ENCODE measurements around the gene NT5C1B.

NT5C1B gene

GRCh38 chr2:18592372-18592771 is 3.0 kb upstream of the NT5C1B start:
- in situ Hi-C loops (cut with MboI; ENCODE audit: low sequenced_read_pairs): no loop called here
- Histone ChIP-seq H3K27me3 (ENCODE audit: low read depth) (no peaks in the 10 kb centered on the region), H3K4me3 (no peak overlapping the region), H3K4me1 (no peaks in the 10 kb centered on the region), H3K9me3 (no peaks in the 10 kb centered on the region), H3K36me3 (replicated peaks) (no peaks in the 10 kb centered on the region)
- DNase-seq (ENCODE audit: low spot score in 2 of 2): no peak

DNA sequence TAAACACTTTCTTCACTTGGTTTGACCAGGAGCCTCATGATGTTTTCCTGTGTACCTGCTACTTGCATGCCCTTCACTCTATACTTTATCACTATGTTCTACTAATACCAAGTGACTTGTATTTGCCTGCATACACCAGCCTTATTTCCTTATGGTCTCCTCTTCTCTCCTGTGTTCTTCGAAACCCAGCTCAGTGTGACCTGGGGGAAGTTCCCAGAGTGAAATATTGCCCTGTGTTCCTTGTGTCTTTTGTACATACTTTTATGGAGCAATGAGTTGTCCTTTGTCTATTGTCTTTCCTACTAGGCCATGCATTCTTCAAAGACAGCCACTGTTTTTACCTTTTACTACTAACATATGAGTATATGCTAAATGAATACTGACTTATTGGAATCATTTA is 567 bp downstream of the NT5C1B start:
- Histone ChIP-seq H3K36me3 (replicated peaks) (no peaks in the 10 kb centered on the region), H3K4me1 (no peaks in the 10 kb centered on the region), H3K4me3 (no peak overlapping the region), H3K9me3 (no peaks in the 10 kb centered on the region), H3K27me3 (ENCODE audit: low read depth) (no peaks in the 10 kb centered on the region)
- DNase-seq (ENCODE audit: low spot score in 2 of 2): no peak
- in situ Hi-C loops (cut with MboI; ENCODE audit: low sequenced_read_pairs): no loop called here

GRCh38 chr2:18588049-18588448 is 1.3 kb downstream of the NT5C1B start:
- no peaks in the 10 kb centered on the region for H3K9me3 ChIP-seq
- in situ Hi-C loops (cut with MboI; ENCODE audit: low sequenced_read_pairs): no loop called here

DNA sequence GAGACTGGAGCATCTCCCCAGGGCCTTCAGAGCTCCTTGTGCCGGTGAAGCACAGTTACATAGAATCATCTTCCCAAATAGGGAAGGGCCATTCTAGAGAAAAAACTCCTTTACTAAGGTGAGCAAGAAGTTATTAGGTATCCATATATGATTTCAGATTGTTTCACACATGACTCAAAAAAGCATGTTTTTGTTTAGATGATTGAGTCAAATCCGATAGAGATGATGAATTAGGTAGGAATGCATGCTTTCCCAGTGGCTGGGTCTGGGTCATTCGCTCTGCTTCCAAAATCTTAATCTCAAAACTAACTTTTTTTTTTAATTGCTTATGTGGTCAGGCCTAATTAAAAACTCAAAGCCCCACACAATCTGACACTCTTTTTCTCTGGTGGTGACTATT is 3.8 kb downstream of the NT5C1B start:
- H3K9me3 ChIP-seq: no peaks in the 10 kb centered on the region
- no peaks in the 10 kb centered on the region for H3K27me3 ChIP-seq (ENCODE audit: low read depth)
- no peak overlapping the region for H3K4me3 ChIP-seq
- H3K36me3 ChIP-seq (replicated peaks): no peaks in the 10 kb centered on the region
- in situ Hi-C loops (cut with MboI; ENCODE audit: low sequenced_read_pairs): no loop called here
- no peak for DNase-seq (ENCODE audit: low spot score in 2 of 2)
- no peaks in the 10 kb centered on the region for H3K4me1 ChIP-seq

More at GRCh38 chr2:18588049-18588448, 1.3 kb downstream of the NT5C1B start:
- Histone ChIP-seq H3K27me3 (ENCODE audit: low read depth) (no peaks in the 10 kb centered on the region), H3K36me3 (replicated peaks) (no peaks in the 10 kb centered on the region), H3K4me3 (no peak overlapping the region), H3K4me1 (no peaks in the 10 kb centered on the region)
- no peak for DNase-seq (ENCODE audit: low spot score in 2 of 2)

GRCh38 chr2:18584608-18584954 is 4.8 kb downstream of the NT5C1B start:
- Histone ChIP-seq H3K4me3 (no peak overlapping the region), H3K4me1 (no peaks in the 10 kb centered on the region), H3K27me3 (ENCODE audit: low read depth) (no peaks in the 10 kb centered on the region), H3K9me3 (no peaks in the 10 kb centered on the region), H3K36me3 (replicated peaks) (no peaks in the 10 kb centered on the region)
- DNase-seq (ENCODE audit: low spot score in 2 of 2): no peak
- in situ Hi-C loops (cut with MboI; ENCODE audit: low sequenced_read_pairs): no loop called here

DNA sequence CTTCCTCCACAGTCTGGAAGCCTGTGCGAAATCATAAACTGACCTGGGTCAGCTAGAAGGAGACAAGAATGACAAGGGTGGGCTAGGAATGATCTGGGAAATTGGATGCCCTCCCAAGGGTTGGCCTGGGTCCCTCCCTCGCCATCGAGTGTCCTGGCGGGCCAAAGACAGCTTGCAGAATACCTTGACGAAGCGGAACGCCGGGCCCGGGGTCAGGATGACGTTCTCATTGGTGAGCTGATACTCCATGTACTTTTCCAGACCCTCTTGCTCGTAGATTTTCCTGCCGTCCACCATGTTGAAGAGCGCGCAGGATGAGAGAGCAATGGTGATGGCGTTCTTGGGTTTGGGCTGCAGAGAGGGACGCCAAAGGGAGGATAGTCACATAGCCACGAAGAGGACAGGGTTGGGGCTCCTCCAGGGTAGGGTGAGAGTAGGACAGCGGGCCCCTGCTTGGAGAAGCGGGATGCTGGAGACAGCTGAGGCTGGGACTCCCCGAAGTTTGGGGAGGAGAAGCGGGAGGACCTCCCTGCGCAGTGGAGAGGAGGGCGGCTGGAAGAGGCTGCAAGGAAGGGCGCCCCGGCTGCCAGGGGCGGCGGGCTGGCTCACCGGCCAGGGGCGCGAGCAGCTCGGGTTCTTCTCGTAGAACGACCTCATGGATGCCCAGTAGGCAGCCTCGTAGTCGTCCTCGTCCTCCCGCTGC is 5.3 kb downstream of the NT5C1B start:
- Histone ChIP-seq H3K36me3 (replicated peaks) (no peaks in the 10 kb centered on the region), H3K27me3 (ENCODE audit: low read depth) (no peaks in the 10 kb centered on the region), H3K4me1 (no peaks in the 10 kb centered on the region), H3K4me3 (no peak overlapping the region), H3K9me3 (no peaks in the 10 kb centered on the region)
- in situ Hi-C loops (cut with MboI; ENCODE audit: low sequenced_read_pairs): no loop called here
- DNase-seq (ENCODE audit: low spot score in 2 of 2): no peak

DNA sequence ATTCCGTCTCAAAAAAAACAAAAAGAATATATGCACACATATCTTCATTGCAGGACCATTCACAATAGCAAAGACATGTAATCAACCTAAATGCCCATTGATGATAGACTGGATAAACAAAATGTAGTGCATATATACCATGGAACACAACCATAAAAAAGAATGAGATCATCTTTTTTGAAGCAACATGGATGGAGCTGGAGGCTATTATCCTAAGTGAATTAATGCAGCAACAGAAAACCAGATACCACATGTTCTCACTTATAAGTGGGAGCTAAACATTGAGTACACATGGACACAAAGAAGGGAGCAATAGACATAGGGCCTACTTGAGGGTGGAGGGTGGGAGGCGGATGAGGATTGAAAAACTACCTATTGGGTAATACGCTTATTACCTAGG is 8.8 kb downstream of the NT5C1B start:
- in situ Hi-C loops (cut with MboI; ENCODE audit: low sequenced_read_pairs): no loop called here
- Histone ChIP-seq H3K9me3 (no peaks in the 10 kb centered on the region), H3K36me3 (replicated peaks) (no peaks in the 10 kb centered on the region), H3K27me3 (ENCODE audit: low read depth) (no peaks in the 10 kb centered on the region), H3K4me1 (no peaks in the 10 kb centered on the region), H3K4me3 (no peak overlapping the region)
- DNase-seq (ENCODE audit: low spot score in 2 of 2): no peak

DNA sequence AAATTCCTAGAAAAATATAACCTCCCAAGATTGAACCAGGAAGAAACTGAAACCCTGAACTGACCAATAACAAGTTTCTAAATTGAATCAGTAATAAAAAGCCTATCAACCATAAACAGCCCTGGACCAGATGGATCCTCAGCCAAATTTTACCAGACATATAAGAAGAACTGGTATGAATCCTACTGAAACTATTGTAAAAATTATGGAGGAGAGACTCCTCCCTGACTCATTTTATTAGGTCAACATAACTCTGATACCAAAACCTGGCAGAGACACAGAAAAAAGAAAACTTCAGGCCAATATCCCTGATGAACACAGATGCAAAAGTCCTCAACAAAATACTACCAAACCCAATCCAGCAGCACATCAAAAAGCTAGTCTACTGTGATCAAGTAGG is 11.3 kb downstream of the NT5C1B start:
- Histone ChIP-seq H3K36me3 (replicated peaks) (no peaks in the 10 kb centered on the region), H3K9me3 (no peaks in the 10 kb centered on the region), H3K4me1 (no peaks in the 10 kb centered on the region), H3K4me3 (no peak overlapping the region), H3K27me3 (ENCODE audit: low read depth) (no peaks in the 10 kb centered on the region)
- in situ Hi-C loops (cut with MboI; ENCODE audit: low sequenced_read_pairs): no loop called here
- no peak for DNase-seq (ENCODE audit: low spot score in 2 of 2)

DNA sequence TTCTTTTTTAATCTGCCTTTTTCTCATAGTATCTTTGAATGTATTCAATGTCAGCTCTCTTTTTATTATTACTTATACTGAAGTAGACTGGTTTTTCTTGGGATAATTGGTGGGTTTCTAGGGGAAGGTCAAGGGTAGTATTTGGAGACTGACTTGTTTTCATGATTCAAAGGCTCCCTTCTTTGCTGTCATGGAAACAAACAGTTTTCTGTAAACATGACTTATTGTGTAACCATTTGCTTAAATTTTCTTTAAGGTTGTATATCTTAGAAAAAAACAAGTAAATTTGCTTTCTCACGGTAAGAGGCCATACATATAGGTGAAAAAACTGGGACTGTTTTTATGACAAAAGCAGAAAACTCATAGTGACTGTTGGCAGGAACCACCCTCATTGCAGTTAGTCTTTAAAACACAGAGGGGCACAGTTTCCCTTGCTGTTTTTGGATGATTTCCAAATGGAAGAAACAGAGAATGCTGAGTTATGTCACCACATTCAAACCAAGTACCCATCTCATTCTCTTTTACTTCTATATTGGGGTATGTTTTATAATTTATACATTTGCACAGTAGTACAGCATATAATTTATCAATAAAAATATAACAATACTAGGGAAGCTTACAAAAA is 23.1 kb downstream of the NT5C1B start:
- in situ Hi-C loops (cut with MboI; ENCODE audit: low sequenced_read_pairs): no loop called here
- Histone ChIP-seq H3K9me3 (no peaks in the 10 kb centered on the region; the same call in 1 of the 2 replicates), H3K27me3 (ENCODE audit: low read depth) (no peaks in the 10 kb centered on the region), H3K36me3 (replicated peaks) (no peaks in the 10 kb centered on the region), H3K4me3 (no peak overlapping the region), H3K4me1 (no peaks in the 10 kb centered on the region)
- no peak for DNase-seq (ENCODE audit: low spot score in 2 of 2)

DNA sequence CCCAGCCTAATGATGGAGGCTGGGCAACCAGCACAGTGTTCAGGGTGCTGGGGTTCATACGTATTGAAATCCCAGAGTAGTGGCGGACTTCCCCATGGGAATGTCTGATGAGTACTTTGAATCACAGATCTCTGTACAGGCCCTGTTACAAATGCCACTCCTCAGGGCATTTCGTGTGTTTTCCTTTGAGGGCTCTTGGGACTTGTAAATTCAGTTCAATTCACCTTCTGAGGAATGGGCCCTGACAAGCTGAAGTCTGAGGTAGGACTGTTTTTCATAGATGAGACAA is 28.6 kb downstream of the NT5C1B start:
- in situ Hi-C loops (cut with MboI; ENCODE audit: low sequenced_read_pairs): no loop called here
- Histone ChIP-seq H3K4me3 (peak overlapping the region; percentile 64), H3K9me3 (no peaks in the 10 kb centered on the region; the same call in 1 of the 2 replicates), H3K4me1 (peaks cover 12% of the 10 kb centered on the region), H3K27me3 (ENCODE audit: low read depth) (no peaks in the 10 kb centered on the region), H3K36me3 (replicated peaks) (peaks cover 4% of the 10 kb centered on the region)
- no peak for DNase-seq (ENCODE audit: low spot score in 2 of 2)

- in situ Hi-C loops (cut with MboI; ENCODE audit: low sequenced_read_pairs): no loop called here
- H3K36me3 ChIP-seq (replicated peaks): peaks cover 10% of the 10 kb centered on the region
These were observed 29.2 kb downstream of the NT5C1B start, which contains the start of gene RDH14 for GRCh38 chr2:18560031-18560796. TSS of gene RDH14 (minus strand) at chr2:18560653. CDS start at chr2:18560572, 81 bp downstream.

DNA sequence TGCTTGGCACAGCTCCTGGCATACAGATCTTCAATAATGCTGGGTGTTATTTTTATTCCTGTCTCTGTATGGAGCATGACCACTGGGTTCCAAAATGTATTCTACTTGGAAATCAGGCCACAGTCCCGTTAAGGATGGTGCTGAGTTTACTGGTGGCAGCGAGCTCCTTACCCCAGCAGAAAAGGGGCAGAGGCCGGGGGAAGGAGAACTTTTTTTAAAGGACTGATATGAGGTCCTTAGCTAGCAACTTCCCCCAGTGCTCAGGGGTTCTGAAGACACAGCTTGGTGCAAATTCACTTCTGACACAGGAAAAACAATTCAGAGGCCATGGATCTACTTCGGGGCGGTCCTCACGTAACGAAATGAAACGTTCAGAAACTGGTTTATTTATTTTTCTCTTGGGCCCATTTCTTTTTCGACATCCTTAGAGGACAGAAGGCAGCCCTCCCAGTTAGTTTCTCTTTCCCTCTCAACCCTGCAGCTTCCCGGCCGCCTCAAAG is 29.8 kb downstream of the NT5C1B start:
- H3K36me3 ChIP-seq (replicated peaks): peaks cover 13% of the 10 kb centered on the region
- peaks cover 12% of the 10 kb centered on the region for H3K4me1 ChIP-seq
- peak overlapping the region; percentile 64 for H3K4me3 ChIP-seq
- DNase-seq (ENCODE audit: low spot score in 2 of 2): no peak
- in situ Hi-C loops (cut with MboI; ENCODE audit: low sequenced_read_pairs): no loop called here
- no peaks in the 10 kb centered on the region for H3K9me3 ChIP-seq
- H3K27me3 ChIP-seq (ENCODE audit: low read depth): no peaks in the 10 kb centered on the region

More at GRCh38 chr2:18560031-18560796, 29.2 kb downstream of the NT5C1B start, which contains the start of gene RDH14:
- Histone ChIP-seq H3K27me3 (ENCODE audit: low read depth) (no peaks in the 10 kb centered on the region), H3K9me3 (no peaks in the 10 kb centered on the region; the same call in 1 of the 2 replicates), H3K4me3 (peak within 1 kb of the TSS; percentile 64), H3K4me1 (peaks cover 12% of the 10 kb centered on the region)
- peak; percentile 89 to 96 for DNase-seq (ENCODE audit: low spot score in 2 of 2)

DNA sequence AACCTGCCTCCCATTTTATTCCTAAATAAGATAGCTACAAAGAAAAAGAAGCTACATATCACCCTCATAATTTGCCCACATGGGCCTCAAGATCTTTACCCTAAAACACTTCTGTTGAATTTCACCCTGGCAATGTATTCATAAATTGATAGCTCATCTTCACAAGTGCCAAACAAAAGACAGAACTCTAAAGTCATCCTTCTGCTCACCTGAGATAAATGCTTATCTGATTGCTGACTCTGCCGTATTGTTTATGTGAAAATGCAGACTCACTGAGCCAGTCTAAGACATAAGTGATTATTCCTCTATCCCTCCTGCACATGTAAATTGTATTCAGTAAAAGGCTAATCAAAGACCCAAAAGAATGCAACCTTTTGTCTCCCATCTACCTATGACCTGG is 30.9 kb downstream of the NT5C1B start:
- Histone ChIP-seq H3K4me1 (peaks cover 12% of the 10 kb centered on the region), H3K9me3 (no peaks in the 10 kb centered on the region), H3K27me3 (ENCODE audit: low read depth) (no peaks in the 10 kb centered on the region), H3K4me3 (no peak overlapping the region), H3K36me3 (replicated peaks) (peaks cover 13% of the 10 kb centered on the region)
- in situ Hi-C loops (cut with MboI; ENCODE audit: low sequenced_read_pairs): no loop called here
- no peak for DNase-seq (ENCODE audit: low spot score in 2 of 2)

DNA sequence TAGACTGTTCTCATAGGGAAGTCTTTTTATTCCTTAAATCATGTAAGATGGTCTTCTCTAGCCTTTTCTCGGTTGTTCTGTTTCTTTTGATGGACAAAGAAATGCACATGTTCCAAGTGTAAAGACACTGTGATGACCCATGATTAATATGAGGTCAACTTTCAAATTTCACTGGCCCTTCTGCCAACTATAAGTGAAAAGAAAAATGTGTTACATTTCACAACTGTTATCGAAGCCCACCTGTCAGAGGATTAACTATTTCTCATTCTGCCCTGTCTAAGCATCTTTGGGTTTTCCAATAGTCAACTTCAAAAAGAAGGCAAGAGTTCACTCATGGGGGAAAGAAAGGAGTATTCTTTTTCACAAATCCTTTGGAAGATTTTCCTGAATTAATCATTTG is 32.2 kb downstream of the NT5C1B start:
- peaks cover 14% of the 10 kb centered on the region for H3K4me1 ChIP-seq
- no peak for DNase-seq (ENCODE audit: low spot score in 2 of 2)
- in situ Hi-C loops (cut with MboI; ENCODE audit: low sequenced_read_pairs): no loop called here
- H3K27me3 ChIP-seq (ENCODE audit: low read depth): no peaks in the 10 kb centered on the region
- H3K4me3 ChIP-seq: no peak overlapping the region
- H3K9me3 ChIP-seq: no peaks in the 10 kb centered on the region
- H3K36me3 ChIP-seq (replicated peaks): peaks cover 22% of the 10 kb centered on the region
